IMR-90 (cell line): Measurements from ENCODE around the gene SF3B2.

ENCODE experiments used
- BHLHE40 ChIP-seq: fragments of 150-350 bp; IDR thresholded peaks from 2 replicates; pipeline ENCODE4 v1.6.1; 2016; ENCODE audit warnings: mild to moderate bottlenecking, low read depth, low read length
- CEBPB ChIP-seq: IDR thresholded peaks from 2 replicates; pipeline ENCODE4 v1.6.1; 2012; ENCODE audit warnings: low read depth, low read length, improper control_type of control experiment
- FOS ChIP-seq: fragments of 150-350 bp; IDR thresholded peaks from 2 replicates; pipeline ENCODE4 v1.6.1; 2016; ENCODE audit warnings: low read depth, low read length
- POLR2A ChIP-seq: IDR thresholded peaks from 2 replicates; pipeline ENCODE4 v1.6.1; 2012; ENCODE audit warnings: mild to moderate bottlenecking, low read depth, low read length
- SMC3 ChIP-seq: fragments of 150-350 bp; IDR thresholded peaks from 2 replicates; pipeline ENCODE4 v1.6.1; 2016; ENCODE audit warnings: low read depth, mild to moderate bottlenecking, antibody characterized with exemption, low read length, moderate library complexity
- TF ChIP-seq, protein P1 (sequence below): conservative IDR thresholded peaks from 2 replicates; pipeline ENCODE4 v1.5.1; 2012; ENCODE audit warnings: mild to moderate bottlenecking, low read depth, low read length, improper control_type of control experiment

DNA sequence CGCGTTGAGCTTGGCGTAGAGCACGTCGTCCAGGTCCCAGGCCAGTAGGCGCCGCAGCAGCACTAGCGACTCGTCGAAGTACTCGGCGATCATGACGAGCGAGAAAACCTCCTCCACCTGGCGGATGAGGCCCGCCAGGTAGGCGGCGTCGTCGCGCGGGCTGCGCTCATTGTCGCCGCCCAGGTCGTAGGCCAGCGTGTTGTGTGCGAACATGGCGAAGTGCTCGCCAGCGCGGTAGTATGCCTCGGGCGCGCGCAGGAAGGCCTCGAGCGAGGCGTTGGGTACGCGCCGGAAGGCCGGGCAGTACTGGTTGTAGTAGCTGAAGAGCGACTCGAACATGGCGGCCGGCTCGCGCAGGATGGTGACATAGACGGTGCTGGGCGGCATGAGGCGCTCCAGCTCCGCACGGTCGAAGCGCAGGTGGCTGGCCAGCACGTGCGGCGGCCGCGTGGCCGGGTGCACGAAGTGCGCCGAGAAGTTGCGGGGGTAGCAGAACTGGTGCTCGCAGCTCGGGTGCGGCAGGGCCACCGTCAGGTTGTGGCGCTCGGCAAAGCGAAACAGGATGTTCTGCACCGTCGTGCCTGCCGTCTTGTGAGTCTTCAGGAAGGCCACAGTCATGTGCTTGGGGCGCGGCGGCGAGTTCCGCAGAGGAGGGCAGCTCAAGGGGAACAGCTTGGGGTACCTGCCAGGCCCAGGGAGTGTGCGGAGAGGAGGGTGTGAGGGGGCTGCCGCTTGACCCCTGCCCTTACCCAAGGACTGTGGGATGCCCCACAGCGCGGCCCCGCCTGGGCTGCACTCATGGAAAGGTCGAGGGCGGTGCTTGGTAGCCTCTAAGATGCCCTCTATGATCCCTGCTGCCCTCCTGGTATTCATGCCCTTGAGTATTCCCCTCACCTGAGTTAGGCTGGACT is 8.9 kb upstream of the SF3B2 start:
- TF ChIP-seq POLR2A (no peak), CEBPB (no peak), FOS (no peak), BHLHE40 (no peak), SMC3 (no peak)
- TF ChIP-seq, protein P1, sequence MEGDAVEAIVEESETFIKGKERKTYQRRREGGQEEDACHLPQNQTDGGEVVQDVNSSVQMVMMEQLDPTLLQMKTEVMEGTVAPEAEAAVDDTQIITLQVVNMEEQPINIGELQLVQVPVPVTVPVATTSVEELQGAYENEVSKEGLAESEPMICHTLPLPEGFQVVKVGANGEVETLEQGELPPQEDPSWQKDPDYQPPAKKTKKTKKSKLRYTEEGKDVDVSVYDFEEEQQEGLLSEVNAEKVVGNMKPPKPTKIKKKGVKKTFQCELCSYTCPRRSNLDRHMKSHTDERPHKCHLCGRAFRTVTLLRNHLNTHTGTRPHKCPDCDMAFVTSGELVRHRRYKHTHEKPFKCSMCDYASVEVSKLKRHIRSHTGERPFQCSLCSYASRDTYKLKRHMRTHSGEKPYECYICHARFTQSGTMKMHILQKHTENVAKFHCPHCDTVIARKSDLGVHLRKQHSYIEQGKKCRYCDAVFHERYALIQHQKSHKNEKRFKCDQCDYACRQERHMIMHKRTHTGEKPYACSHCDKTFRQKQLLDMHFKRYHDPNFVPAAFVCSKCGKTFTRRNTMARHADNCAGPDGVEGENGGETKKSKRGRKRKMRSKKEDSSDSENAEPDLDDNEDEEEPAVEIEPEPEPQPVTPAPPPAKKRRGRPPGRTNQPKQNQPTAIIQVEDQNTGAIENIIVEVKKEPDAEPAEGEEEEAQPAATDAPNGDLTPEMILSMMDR, result no peak
